Subcutaneous adipose tissue (tissue), 4 donors: ENCODE data around the gene PDE4D. TPM values are rescaled to one million over a fixed set of nuclear protein-coding genes. Genes with fewer than 3 reads are reported as not detected.

Experiments
- CTCF ChIP-seq: fragments of 450-650 bp; IDR thresholded peaks from one replicate; pipeline ENCODE4 v1.5.1; 2016; ENCODE audit warnings: low read depth, mild to moderate bottlenecking, control low read depth, antibody characterized with exemption, moderate library complexity
- total RNA-seq, 4 donors: library from RNA; depleted of rRNA; stranded (reverse); fragments of >200 nt; gene quantifications; one replicate each; pipeline ENCODE4 v1.1.0, GENCODE V29; 2016

The PDE4D gene
- total RNA-seq, 4 donors from 2014 or later: 15.0 to 24.0 (median 18.5) TPM

DNA sequence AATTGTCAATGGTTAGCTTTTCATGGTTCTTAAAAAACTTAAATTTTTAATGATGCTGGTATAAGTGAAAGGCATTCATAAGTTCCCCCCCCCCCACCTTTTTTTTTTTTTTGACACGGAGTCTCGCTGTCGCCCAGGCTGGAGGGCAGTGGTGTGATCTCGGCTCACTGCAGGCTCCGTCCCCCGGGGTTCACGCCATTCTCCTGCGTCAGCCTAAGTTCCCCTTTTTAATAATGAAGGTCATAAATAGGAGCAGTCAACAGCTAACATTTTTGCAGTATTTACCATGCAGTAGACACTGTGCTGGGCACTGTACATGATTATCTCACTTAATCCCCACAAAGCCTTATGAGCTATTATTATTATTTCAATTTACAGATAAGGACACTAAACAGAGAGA is 556.3 kb downstream of the PDE4D start:
- TF ChIP-seq CTCF: no peak

DNA sequence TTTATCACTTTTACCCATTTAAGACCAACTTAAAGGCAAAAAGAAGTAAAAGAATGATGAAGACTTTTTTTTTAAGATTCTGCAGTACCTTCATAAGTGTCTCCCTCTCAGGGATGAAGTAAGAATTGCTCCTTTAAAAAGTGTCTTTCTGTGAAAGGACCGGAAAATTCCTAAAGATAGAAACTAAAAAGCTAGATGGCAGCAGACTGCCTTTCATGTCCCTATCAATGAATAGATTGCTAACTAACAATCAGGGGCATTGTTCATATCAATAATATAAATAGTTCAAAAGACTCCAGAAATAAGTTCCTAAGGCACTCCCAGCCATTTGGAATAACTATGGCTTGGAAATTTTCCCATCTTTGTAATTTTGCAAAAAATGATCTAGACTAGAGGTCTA is 558.0 kb downstream of the PDE4D start:
- no peak for TF ChIP-seq CTCF

- no peak for TF ChIP-seq CTCF
Measured at GRCh38 chr5:59333416-59333815, 560.1 kb downstream of the PDE4D start.

DNA sequence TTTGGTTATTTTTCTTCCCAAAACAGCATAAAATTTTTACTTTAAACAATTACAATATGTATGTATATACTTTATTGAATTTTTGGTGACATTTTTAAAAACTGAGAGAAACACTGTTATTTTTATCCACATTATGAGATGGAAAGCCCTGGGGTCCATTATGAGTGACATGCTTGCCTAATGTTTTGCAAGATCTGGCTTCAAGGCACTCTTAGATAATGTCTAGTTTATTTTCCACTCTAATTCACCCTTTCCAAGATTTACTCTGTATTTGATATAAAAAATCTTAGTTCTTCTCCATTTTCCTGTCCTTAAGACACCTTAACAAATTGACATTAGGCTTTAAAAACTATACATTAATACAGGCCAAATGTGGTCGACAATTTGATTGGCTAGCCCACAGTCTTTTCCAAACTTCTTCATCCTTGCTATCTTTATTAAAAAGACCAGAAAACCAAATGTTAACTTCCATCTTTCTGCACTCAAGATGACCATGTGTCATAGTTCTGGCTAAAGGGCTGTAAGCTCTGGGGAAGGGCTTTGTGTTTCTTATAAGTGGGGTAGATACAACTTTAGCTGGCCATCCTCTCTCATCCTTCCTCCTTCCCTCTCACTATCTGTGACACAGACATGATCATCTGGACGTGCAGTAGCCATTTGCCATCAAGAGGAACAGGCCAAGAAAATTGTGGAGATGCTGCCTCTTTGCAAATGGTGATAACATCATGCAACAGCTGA is 561.1 kb downstream of the PDE4D start:
- no peak for TF ChIP-seq CTCF

DNA sequence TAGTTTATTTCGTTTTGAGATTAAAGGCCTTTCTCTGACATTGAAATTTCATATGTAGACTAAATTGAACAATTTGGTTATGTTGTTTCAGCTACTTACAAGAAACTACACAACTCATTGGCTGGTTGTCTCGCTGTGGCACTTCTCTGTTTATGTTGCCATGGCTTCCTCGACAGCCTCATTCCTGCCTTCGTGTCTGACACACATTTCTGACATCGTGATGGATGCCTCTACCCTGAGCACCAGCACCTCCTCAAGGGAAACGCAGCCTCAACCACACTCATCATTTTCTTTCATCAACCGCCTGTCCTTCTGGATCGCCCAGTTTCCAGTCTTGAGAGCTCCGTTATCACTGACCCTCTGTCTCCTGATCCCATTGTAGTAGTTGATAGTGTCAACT is 562.8 kb downstream of the PDE4D start:
- TF ChIP-seq CTCF: no peak

DNA sequence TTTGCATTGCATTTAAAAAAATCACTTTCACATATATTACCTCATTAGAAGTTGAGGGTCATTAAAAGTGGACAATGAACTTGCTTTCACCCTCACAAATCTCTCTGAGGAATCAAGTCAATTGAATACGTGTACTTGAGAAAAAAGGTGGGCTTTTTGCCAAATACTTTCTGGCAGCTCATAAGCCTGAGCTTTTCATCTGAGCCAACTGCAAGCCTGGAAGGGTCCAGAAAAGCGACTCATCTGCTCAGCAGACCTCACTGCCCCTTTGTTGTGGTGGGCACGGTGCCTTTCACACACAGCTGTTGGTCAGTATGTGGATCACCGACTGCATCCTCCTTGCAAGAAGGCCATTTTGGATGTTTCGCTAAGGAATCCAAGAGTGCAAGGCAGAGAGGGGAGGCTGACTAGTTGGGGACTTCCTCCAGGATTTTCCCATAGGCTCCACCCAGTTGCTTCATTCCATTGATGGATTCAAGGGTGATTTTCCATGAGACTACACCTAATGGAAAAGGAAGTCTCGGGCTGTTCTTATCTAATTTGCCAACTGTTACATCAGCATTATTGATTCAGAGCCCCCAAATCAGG is 564.7 kb downstream of the PDE4D start:
- no peak for TF ChIP-seq CTCF

DNA sequence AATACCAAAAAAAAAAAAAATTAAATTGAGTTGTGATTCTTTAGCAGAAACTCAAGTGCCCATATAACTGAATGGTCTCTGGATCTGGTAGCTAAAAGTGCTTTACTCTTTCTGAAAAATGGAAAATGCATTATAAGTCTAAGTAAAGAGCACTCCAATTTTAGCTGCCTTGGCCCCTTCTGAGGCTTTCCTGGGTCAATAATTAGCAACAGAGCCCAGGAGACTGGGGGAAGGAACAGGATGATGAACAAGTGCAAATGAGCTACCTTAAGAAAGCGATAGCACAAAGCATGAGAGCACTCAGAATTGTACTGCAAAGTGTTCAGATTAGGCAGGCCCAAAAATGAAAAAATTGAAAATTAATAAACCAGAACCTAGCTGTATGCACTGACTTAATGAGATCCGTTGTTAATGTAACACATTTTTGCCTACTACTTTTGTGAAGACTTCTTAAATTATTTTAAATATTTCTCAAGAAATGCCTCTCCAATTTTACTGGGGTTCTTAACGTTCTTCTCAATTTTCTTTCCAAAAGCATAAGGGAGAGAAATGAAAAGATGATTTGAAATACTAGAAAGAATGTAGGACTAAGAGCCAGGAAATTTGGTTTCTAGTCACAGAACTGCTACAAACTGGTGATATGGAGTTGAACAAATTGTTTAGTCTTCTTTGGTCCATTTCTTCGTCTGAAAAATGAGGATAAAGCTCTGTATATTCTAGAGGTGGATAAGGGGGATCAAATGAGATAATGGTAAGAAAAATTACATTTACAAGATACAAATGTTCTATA is 566.1 kb downstream of the PDE4D start:
- TF ChIP-seq CTCF: no peak
